ENCODE data around the gene IRF1. TPM values are rescaled to one million over a fixed set of nuclear protein-coding genes. Genes with fewer than 3 reads are reported as not detected.

The IRF1 gene
- total and polyA plus RNA-seq, 2 of the 8 experiments (the other 6 are each of a cell fraction or from before 2014, with no cell fraction given), result 4.0 to 8.5 TPM

- no peak overlapping the region for H4K8ac ChIP-seq (ENCODE audit: extremely low read depth, insufficient read depth, low read length)
- no peak overlapping the region for H3K4ac ChIP-seq (replicated peaks; ENCODE audit: insufficient read length, low read depth, low read length)
- POLR2A ChIA-PET (ENCODE audit: partially characterized antibody), result interaction anchor here (2.6 kb wide), 1 partner anchor 22 kb away, joined by 10 read pairs; the partner anchor contains the start of gene IRF1
- CTCF ChIA-PET (ENCODE audit: partially characterized antibody), result interaction anchor here (0.8 to 4.3 kb wide), 7 partner anchors 9 to 42 kb away, joined by 3 to 33 read pairs (median 5); no protein-coding TSS in a partner anchor
- no peak overlapping the region for H3K14ac ChIP-seq (ENCODE audit: insufficient read length)
- H2BK5ac ChIP-seq (ENCODE audit: low read depth, low read length), result no peak overlapping the region
- no peak overlapping the region for H4K5ac ChIP-seq (ENCODE audit: insufficient read length, low read depth, low read length)
- no peak overlapping the region for H3K27ac ChIP-seq (ENCODE audit: low read depth, low read length)
- no peak overlapping the region for H2AK5ac ChIP-seq (ENCODE audit: low read depth, low read length)
- H4K91ac ChIP-seq (replicated peaks; ENCODE audit: insufficient read length, low read length), result no peak overlapping the region
- no peak overlapping the region for H2BK20ac ChIP-seq (ENCODE audit: low read length)
- no peak overlapping the region for H2BK12ac ChIP-seq (ENCODE audit: low read depth, low read length)
- H3K79me1 ChIP-seq (ENCODE audit: low read depth, low read length), result no peaks in the 10 kb centered on the region
- no peak overlapping the region for H3K4me3 ChIP-seq (ENCODE audit: extremely low read depth in 1 of 4, insufficient read depth in 2 of 4, low read depth in 3 of 4, low read length in 4 of 4)
- no peaks in the 10 kb centered on the region for H3K79me2 ChIP-seq (ENCODE audit: control insufficient read depth in 1 of 2, insufficient read depth in 2 of 2, low read length in 2 of 2)
- no peaks in the 10 kb centered on the region for H3K23me2 ChIP-seq (ENCODE audit: low read depth, low read length)
- no peak overlapping the region for H3K9ac ChIP-seq (replicated peaks in 1 of 4; ENCODE audit: extremely low read depth in 1 of 4, low read depth in 3 of 4, low read length in 3 of 4)
- no peak overlapping the region for H3K4me2 ChIP-seq (ENCODE audit: insufficient read depth in 1 of 2, low read depth in 2 of 2, low read length in 2 of 2)
- no peak overlapping the region for H2BK120ac ChIP-seq (replicated peaks; ENCODE audit: low read depth, low read length)
- no peaks in the 10 kb centered on the region for H3K36me3 ChIP-seq (ENCODE audit: control insufficient read depth in 2 of 4, insufficient read depth in 4 of 4, low read length in 3 of 4)
- DNase-seq (ENCODE audit: low read depth in 1 of 2, low spot score in 2 of 2), result no peak
- no peak overlapping the region for H3K23ac ChIP-seq (ENCODE audit: insufficient read length)
- H2BK15ac ChIP-seq (ENCODE audit: low read length), result no peak overlapping the region
- H3K9me3 ChIP-seq (ENCODE audit: insufficient read depth in 2 of 2, low read depth in 1 of 2, low read length in 1 of 2), result no peaks in the 10 kb centered on the region
- FAIRE-seq, result no peak
- WGBS, 2 experiments (ENCODE audit: extremely low coverage in 1 of 2, insufficient coverage in 1 of 2, insufficient read length in 1 of 2, insufficient replicate concordance in 2 of 2, low coverage in 1 of 2, low lambda C conversion rate in 2 of 2, missing lambda C conversion rate in 1 of 2), result 84% methylated on average over 3 of the region's 3 CpGs; no CpG with 5 or more reads in 1 of the 2 experiments
- no peaks in the 10 kb centered on the region for H3K27me3 ChIP-seq (replicated peaks in 1 of 4; ENCODE audit: control insufficient read depth in 3 of 4, extremely low read depth in 1 of 4, insufficient read depth in 3 of 4, low read length in 3 of 4)
- H3K4me1 ChIP-seq (replicated peaks in 1 of 4; ENCODE audit: control insufficient read depth in 3 of 4, insufficient read depth in 4 of 4, low read length in 3 of 4), result peaks cover 6 to 19% (median 11%) of the 10 kb centered on the region in 4 experiments
- no peak overlapping the region for H3K18ac ChIP-seq (ENCODE audit: extremely low read depth, low read length)
- no peak overlapping the region for H2AFZ ChIP-seq (ENCODE audit: low read length)
- H4K20me1 ChIP-seq (replicated peaks in 1 of 2; ENCODE audit: control insufficient read depth in 1 of 2, insufficient read depth in 2 of 2, low read length in 2 of 2), result no peaks in the 10 kb centered on the region
- no peak overlapping the region for H3K56ac ChIP-seq (replicated peaks; ENCODE audit: insufficient read length, low read depth, low read length)
- TF ChIP-seq MAFK (IDR thresholded peaks at IDR 0.05; ENCODE audit: low read depth, low read length), result no peak
- TF ChIP-seq CBX8 (IDR thresholded peaks at IDR 0.05; ENCODE audit: borderline replicate concordance, low read depth, low read length), result no peak
- TF ChIP-seq BACH1 (IDR thresholded peaks at IDR 0.05; ENCODE audit: low read length), result no peak
- TF ChIP-seq HDAC6 (IDR thresholded peaks at IDR 0.05; ENCODE audit: low read depth, low read length), result no peak
- TF ChIP-seq USF2 (IDR thresholded peaks at IDR 0.05; ENCODE audit: low read length), result no peak
- TF ChIP-seq RFX5 (IDR thresholded peaks at IDR 0.05; ENCODE audit: borderline replicate concordance, low read depth, low read length), result no peak
- no peak for TF ChIP-seq EP300 (IDR thresholded peaks at IDR 0.05; ENCODE audit: borderline replicate concordance in 1 of 2, low read depth in 2 of 2, low read length in 2 of 2)
- no peak for TF ChIP-seq KDM4A (IDR thresholded peaks at IDR 0.05; ENCODE audit: low read depth, low read length, severe bottlenecking)
- no peak for TF ChIP-seq KDM1A (IDR thresholded peaks at IDR 0.05; ENCODE audit: borderline replicate concordance, low read length)
- TF ChIP-seq RBBP5 (IDR thresholded peaks at IDR 0.05; ENCODE audit: borderline replicate concordance, low read depth, low read length), result no peak
- TF ChIP-seq CREB1 (IDR thresholded peaks at IDR 0.05), result no peak
- no peak for TF ChIP-seq BCL11A (IDR thresholded peaks at IDR 0.05; ENCODE audit: low read depth in 2 of 2, low read length in 2 of 2)
Measured at GRCh38 chr5:132468656-132469379, 21.8 kb downstream of the IRF1 start.

All from H1 (cell line).